HEK293 (cell line): ENCODE measurements around the gene IGF1R.

Source experiments
- CTCF ChIA-PET: fragments of 350-600 bp; formaldehyde crosslinking; extraction: SDS; loops from one replicate; lab custom pipeline; 2021; ENCODE audit warnings: antibody characterized with exemption; lab: Yijun Ruan, JAX
- POLR2A ChIA-PET: fragments of 300-600 bp; formaldehyde crosslinking; extraction: SDS; loops from one replicate; lab custom pipeline; 2020; ENCODE audit warnings: antibody characterized with exemption, inconsistent platforms; lab: Yijun Ruan, JAX
- H3K27ac ChIP-seq: fragments of 200-500 bp; sonication (Bioruptor generic); 2 replicates; pipeline ENCODE4 v1.5.1; 2014; ENCODE audit warnings: low read depth, low read length, control low read depth, inconsistent platforms; ENCODE audit errors: extremely low read depth
- H3K36me3 ChIP-seq, 2 experiments: fragments of 200-500 bp in 1 of 2; sonication (Bioruptor generic) in 1 of 2; 1 replicate in 1 of 2; 2 replicates in 1 of 2; pipeline ENCODE4 v1.5.1; 2014 to 2017; ENCODE audit warnings: inconsistent platforms in 2 of 2, low read length in 2 of 2; ENCODE audit not compliant: control insufficient read depth in 2 of 2, insufficient read depth in 1 of 2
- H3K4me1 ChIP-seq: fragments of 200-500 bp; sonication (Bioruptor generic); 2 replicates; pipeline ENCODE4 v1.5.1; 2014; ENCODE audit warnings: mild to moderate bottlenecking, low read length, inconsistent platforms; ENCODE audit not compliant: control insufficient read depth, insufficient read depth
- H3K4me3 ChIP-seq: 2 replicates; pipeline ENCODE4 v1.5.1; 2011; ENCODE audit warnings: low read depth, mild to moderate bottlenecking, control low read depth, low read length, moderate library complexity
- H3K9me3 ChIP-seq: fragments of 200-500 bp; sonication (Bioruptor generic); 2 replicates; pipeline ENCODE4 v1.5.1; 2014; ENCODE audit warnings: low read depth, low read length, inconsistent platforms; ENCODE audit not compliant: control insufficient read depth, insufficient read depth
- KLF10 ChIP-seq: fragments of 450-650 bp; IDR thresholded peaks from 2 replicates; pipeline ENCODE4 v1.5.1; 2018; ENCODE audit warnings: missing biosample characterization, mild to moderate bottlenecking, missing genetic modification characterization
- KLF16 ChIP-seq: fragments of 450-650 bp; formaldehyde crosslinking; IDR thresholded peaks from 2 replicates; pipeline ENCODE4 v1.5.1; 2017; ENCODE audit warnings: missing biosample characterization, missing genetic modification characterization
- KLF9 ChIP-seq: fragments of 450-650 bp; formaldehyde crosslinking; IDR thresholded peaks from 2 replicates; pipeline ENCODE4 v1.5.1; 2016; ENCODE audit warnings: missing biosample characterization, missing genetic modification characterization, low read depth
- SP3 ChIP-seq: fragments of 450-650 bp; formaldehyde crosslinking; IDR thresholded peaks from 2 replicates; pipeline ENCODE4 v1.5.1; 2016; ENCODE audit warnings: missing biosample characterization, missing genetic modification characterization
- WT1 ChIP-seq: fragments of 450-650 bp; formaldehyde crosslinking; IDR thresholded peaks from 2 replicates; pipeline ENCODE4 v1.5.1; 2016; ENCODE audit warnings: missing biosample characterization, missing genetic modification characterization
- YY1 ChIP-seq: fragments of 450-650 bp; formaldehyde crosslinking; IDR thresholded peaks from 2 replicates; pipeline ENCODE4 v1.5.1; 2018; ENCODE audit warnings: missing biosample characterization, missing genetic modification characterization
- ZNF112 ChIP-seq: fragments of 450-650 bp; formaldehyde crosslinking; IDR thresholded peaks from 2 replicates; pipeline ENCODE4 v1.5.0; 2017; ENCODE audit warnings: missing biosample characterization, missing genetic modification characterization
- ZNF133 ChIP-seq: fragments of 450-650 bp; formaldehyde crosslinking; IDR thresholded peaks from 2 replicates; pipeline ENCODE4 v1.5.1; 2016; ENCODE audit warnings: missing biosample characterization, missing genetic modification characterization
- ZNF184 ChIP-seq: fragments of 450-650 bp; IDR thresholded peaks from 2 replicates; pipeline ENCODE4 v1.5.1; 2018; ENCODE audit warnings: missing biosample characterization, mild to moderate bottlenecking, missing genetic modification characterization
- ZNF2 ChIP-seq: fragments of 450-650 bp; formaldehyde crosslinking; IDR thresholded peaks from 2 replicates; pipeline ENCODE4 v1.5.1; 2016; ENCODE audit warnings: missing biosample characterization, missing genetic modification characterization
- ZNF211 ChIP-seq: fragments of 450-650 bp; formaldehyde crosslinking; IDR thresholded peaks from 2 replicates; pipeline ENCODE4 v1.5.1; 2016; ENCODE audit warnings: low read depth, missing biosample characterization, missing genetic modification characterization
- ZNF248 ChIP-seq: fragments of 450-650 bp; formaldehyde crosslinking; IDR thresholded peaks from 2 replicates; pipeline ENCODE4 v1.5.1; 2017; ENCODE audit warnings: missing biosample characterization, missing genetic modification characterization
- ZNF366 ChIP-seq: fragments of 450-650 bp; formaldehyde crosslinking; conservative IDR thresholded peaks from 2 replicates; pipeline ENCODE4 v1.5.1; 2016; ENCODE audit warnings: missing biosample characterization, missing genetic modification characterization
- ZNF37A ChIP-seq: fragments of 450-650 bp; IDR thresholded peaks from 2 replicates; pipeline ENCODE4 v1.5.1; 2018; ENCODE audit warnings: missing biosample characterization, missing genetic modification characterization
- ZNF394 ChIP-seq: fragments of 450-650 bp; formaldehyde crosslinking; IDR thresholded peaks from 2 replicates; pipeline ENCODE4 v1.5.1; 2016; ENCODE audit warnings: missing biosample characterization, missing genetic modification characterization, mild to moderate bottlenecking, moderate library complexity, borderline replicate concordance
- ZNF701 ChIP-seq: fragments of 450-650 bp; formaldehyde crosslinking; IDR thresholded peaks from 2 replicates; pipeline ENCODE4 v1.5.1; 2016; ENCODE audit warnings: missing biosample characterization, missing genetic modification characterization
- ZNF768 ChIP-seq: fragments of 450-650 bp; formaldehyde crosslinking; IDR thresholded peaks from 2 replicates; pipeline ENCODE4 v1.5.1; 2018; ENCODE audit warnings: missing biosample characterization, mild to moderate bottlenecking, missing genetic modification characterization
- ZNF785 ChIP-seq: fragments of 450-650 bp; formaldehyde crosslinking; IDR thresholded peaks from 2 replicates; pipeline ENCODE4 v1.5.1; 2016; ENCODE audit warnings: missing biosample characterization, missing genetic modification characterization
- ZNF791 ChIP-seq: fragments of 450-650 bp; formaldehyde crosslinking; IDR thresholded peaks from 2 replicates; pipeline ENCODE4 v1.5.1; 2016; ENCODE audit warnings: missing biosample characterization, missing genetic modification characterization
- TF ChIP-seq, protein P1 (sequence below): fragments of 450-650 bp; formaldehyde crosslinking; IDR thresholded peaks from 2 replicates; pipeline ENCODE4 v1.5.1; 2016; ENCODE audit warnings: missing biosample characterization, missing genetic modification characterization
- TF ChIP-seq, protein P2 (sequence below): fragments of 450-650 bp; formaldehyde crosslinking; IDR thresholded peaks from 2 replicates; pipeline ENCODE4 v1.5.1; 2017; ENCODE audit warnings: missing biosample characterization, missing genetic modification characterization
- TF ChIP-seq, protein P3 (sequence below): fragments of 450-650 bp; formaldehyde crosslinking; IDR thresholded peaks from 2 replicates; pipeline ENCODE4 v1.5.1; 2017; ENCODE audit warnings: missing biosample characterization, mild to moderate bottlenecking, missing genetic modification characterization, moderate library complexity
- TF ChIP-seq, protein P4 (sequence below): fragments of 450-650 bp; formaldehyde crosslinking; IDR thresholded peaks from 2 replicates; pipeline ENCODE4 v1.5.0; 2017; ENCODE audit warnings: missing biosample characterization, missing genetic modification characterization, borderline replicate concordance
- TF ChIP-seq, protein P5 (sequence below): fragments of 450-650 bp; formaldehyde crosslinking; IDR thresholded peaks from 2 replicates; pipeline ENCODE4 v1.5.1; 2016; ENCODE audit warnings: missing biosample characterization, missing genetic modification characterization
- TF ChIP-seq, protein P6 (sequence below): fragments of 450-650 bp; formaldehyde crosslinking; IDR thresholded peaks from 2 replicates; pipeline ENCODE4 v1.5.1; 2016; ENCODE audit warnings: missing biosample characterization, missing genetic modification characterization

IGF1R gene

DNA sequence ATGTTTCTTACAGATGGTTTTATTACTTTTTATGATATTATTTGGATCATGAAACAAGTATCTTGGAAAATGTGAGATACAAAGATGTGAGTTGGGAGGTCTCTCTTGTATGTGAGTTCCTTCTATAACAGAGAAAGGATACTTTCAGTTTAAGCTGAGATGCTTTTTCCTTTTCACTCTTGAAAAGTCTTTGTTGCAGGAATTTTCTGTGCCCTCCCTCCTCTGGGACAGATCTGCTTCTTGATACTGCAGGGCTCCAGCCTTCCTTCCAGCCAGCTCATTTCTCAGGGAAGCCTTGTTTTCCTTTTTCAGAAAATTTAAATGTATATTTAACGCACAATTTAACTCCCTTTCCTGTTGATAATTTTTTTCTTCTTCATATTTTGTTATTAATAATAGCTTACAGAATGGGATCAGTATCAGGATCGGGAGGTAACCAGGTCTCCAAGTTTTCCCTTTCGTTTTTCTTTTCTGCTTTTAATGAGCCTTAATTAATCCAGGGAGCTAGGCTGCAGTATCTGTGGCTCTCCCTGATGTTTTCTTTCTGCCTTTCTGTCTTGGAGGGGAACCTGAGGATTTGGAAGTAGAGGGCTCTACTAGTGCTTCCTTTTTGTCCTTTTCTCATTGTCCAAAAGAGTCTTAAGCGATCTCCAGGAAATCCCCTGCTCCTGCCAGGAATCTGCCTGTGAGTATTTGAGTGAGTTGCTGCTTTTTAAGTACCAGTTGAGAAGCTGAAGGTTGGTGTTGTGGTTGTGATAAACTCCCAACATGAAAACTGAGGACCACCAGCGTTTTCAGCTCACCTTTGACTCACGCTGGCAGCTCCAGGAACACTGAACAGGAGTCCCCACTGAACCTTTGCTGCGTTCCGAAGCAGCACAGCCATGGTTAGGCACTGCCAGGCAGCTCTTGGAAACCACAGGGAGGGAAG lies 105.7 kb downstream of the IGF1R start (continued):
- TF ChIP-seq, protein P1, sequence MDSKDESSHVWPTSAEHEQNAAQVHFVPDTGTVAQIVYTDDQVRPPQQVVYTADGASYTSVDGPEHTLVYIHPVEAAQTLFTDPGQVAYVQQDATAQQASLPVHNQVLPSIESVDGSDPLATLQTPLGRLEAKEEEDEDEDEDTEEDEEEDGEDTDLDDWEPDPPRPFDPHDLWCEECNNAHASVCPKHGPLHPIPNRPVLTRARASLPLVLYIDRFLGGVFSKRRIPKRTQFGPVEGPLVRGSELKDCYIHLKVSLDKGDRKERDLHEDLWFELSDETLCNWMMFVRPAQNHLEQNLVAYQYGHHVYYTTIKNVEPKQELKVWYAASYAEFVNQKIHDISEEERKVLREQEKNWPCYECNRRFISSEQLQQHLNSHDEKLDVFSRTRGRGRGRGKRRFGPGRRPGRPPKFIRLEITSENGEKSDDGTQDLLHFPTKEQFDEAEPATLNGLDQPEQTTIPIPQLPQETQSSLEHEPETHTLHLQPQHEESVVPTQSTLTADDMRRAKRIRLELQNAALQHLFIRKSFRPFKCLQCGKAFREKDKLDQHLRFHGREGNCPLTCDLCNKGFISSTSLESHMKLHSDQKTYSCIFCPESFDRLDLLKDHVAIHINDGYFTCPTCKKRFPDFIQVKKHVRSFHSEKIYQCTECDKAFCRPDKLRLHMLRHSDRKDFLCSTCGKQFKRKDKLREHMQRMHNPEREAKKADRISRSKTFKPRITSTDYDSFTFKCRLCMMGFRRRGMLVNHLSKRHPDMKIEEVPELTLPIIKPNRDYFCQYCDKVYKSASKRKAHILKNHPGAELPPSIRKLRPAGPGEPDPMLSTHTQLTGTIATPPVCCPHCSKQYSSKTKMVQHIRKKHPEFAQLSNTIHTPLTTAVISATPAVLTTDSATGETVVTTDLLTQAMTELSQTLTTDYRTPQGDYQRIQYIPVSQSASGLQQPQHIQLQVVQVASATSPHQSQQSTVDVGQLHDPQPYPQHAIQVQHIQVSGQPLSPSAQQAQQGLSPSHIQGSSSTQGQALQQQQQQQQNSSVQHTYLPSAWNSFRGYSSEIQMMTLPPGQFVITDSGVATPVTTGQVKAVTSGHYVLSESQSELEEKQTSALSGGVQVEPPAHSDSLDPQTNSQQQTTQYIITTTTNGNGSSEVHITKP (tag by site-specific recombination) = 0 out of 2 replicates have a peak, but pooled peaks have one; percentile 18
- no peak for TF ChIP-seq ZNF791

DNA sequence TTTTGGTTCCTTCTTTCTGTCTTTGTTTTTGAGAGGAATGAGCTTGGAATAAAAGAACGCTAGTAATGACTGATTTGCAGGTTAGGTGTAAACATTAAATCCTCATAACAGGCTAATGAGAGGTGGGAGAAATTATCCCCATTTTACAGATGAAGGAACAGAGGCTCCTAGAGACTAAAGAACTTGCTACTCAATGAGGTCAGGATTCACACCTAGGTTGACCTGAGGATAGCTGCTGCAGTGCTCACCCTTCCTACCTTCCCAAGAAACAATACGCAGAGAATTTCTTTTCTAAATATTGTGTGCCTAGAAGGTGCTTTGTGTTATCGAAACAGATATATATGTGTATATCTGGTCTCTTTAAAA lies 106.3 kb downstream of the IGF1R start:
- H3K27ac ChIP-seq = no peak overlapping the region
- H3K4me3 ChIP-seq = no peak overlapping the region
- CTCF ChIA-PET = interaction anchor here (0.6 to 1.8 kb wide), 3 partner anchors 24 to 234 kb away, joined by 3 to 10 read pairs (median 3); no protein-coding TSS in a partner anchor

DNA sequence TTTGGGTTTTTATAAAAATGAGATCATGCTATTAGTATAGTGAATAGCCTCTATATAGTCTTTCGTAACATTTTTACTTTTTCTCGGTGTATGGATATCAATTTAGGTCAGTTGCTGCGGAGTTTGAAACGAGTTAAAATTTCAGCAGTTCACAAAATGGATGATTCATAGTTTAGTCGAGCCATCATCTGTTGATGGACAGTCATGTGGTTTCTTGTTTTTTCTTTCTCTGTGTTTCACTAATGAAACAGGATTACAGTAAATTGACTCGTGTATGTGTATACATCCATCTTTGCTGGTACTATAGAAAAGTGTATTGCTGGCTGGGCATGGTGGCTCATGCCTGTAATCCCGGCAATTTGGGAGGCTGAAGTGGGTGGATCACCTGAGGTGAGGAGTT lies 106.8 kb downstream of the IGF1R start:
- Histone ChIP-seq H3K9me3 (no peaks in the 10 kb centered on the region), H3K36me3 (no peaks in the 10 kb centered on the region), H3K4me1 (peaks cover 35% of the 10 kb centered on the region), H3K4me3 (no peak overlapping the region), H3K27ac (no peak overlapping the region)
- ChIA-PET POLR2A (no interaction called here), CTCF (interaction anchor here (1.8 kb wide), 1 partner anchor 24 kb away, joined by 10 read pairs; no protein-coding TSS in a partner anchor)
- TF ChIP-seq YY1 (tag by site-specific recombination) (no peak), ZNF785 (tag by site-specific recombination) (no peak), KLF16 (no peak), ZNF768 (no peak), ZNF394 (tag by site-specific recombination) (no peak)
- TF ChIP-seq, protein P2, sequence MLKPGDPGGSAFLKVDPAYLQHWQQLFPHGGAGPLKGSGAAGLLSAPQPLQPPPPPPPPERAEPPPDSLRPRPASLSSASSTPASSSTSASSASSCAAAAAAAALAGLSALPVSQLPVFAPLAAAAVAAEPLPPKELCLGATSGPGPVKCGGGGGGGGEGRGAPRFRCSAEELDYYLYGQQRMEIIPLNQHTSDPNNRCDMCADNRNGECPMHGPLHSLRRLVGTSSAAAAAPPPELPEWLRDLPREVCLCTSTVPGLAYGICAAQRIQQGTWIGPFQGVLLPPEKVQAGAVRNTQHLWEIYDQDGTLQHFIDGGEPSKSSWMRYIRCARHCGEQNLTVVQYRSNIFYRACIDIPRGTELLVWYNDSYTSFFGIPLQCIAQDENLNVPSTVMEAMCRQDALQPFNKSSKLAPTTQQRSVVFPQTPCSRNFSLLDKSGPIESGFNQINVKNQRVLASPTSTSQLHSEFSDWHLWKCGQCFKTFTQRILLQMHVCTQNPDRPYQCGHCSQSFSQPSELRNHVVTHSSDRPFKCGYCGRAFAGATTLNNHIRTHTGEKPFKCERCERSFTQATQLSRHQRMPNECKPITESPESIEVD (tag by site-specific recombination) = peak; percentile 54
- TF ChIP-seq, protein P3, sequence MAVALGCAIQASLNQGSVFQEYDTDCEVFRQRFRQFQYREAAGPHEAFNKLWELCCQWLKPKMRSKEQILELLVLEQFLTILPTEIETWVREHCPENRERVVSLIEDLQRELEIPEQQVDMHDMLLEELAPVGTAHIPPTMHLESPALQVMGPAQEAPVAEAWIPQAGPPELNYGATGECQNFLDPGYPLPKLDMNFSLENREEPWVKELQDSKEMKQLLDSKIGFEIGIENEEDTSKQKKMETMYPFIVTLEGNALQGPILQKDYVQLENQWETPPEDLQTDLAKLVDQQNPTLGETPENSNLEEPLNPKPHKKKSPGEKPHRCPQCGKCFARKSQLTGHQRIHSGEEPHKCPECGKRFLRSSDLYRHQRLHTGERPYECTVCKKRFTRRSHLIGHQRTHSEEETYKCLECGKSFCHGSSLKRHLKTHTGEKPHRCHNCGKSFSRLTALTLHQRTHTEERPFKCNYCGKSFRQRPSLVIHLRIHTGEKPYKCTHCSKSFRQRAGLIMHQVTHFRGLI (tag by site-specific recombination) = no peak
- TF ChIP-seq, protein P4, sequence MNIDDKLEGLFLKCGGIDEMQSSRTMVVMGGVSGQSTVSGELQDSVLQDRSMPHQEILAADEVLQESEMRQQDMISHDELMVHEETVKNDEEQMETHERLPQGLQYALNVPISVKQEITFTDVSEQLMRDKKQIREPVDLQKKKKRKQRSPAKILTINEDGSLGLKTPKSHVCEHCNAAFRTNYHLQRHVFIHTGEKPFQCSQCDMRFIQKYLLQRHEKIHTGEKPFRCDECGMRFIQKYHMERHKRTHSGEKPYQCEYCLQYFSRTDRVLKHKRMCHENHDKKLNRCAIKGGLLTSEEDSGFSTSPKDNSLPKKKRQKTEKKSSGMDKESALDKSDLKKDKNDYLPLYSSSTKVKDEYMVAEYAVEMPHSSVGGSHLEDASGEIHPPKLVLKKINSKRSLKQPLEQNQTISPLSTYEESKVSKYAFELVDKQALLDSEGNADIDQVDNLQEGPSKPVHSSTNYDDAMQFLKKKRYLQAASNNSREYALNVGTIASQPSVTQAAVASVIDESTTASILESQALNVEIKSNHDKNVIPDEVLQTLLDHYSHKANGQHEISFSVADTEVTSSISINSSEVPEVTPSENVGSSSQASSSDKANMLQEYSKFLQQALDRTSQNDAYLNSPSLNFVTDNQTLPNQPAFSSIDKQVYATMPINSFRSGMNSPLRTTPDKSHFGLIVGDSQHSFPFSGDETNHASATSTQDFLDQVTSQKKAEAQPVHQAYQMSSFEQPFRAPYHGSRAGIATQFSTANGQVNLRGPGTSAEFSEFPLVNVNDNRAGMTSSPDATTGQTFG (tag by site-specific recombination) = no peak

More for the DNA sequence above, 106.3 kb downstream of the IGF1R start:
- TF ChIP-seq SP3 (tag by site-specific recombination) (no peak), ZNF211 (tag by site-specific recombination) (no peak), ZNF248 (tag by site-specific recombination) (no peak), ZNF768 (no peak), ZNF112 (tag by site-specific recombination) (no peak), WT1 (no peak), ZNF184 (tag by site-specific recombination) (no peak), ZNF366 (tag by site-specific recombination) (no peak), ZNF701 (tag by site-specific recombination) (no peak), ZNF2 (no peak), KLF10 (tag by site-specific recombination) (no peak), ZNF133 (tag by site-specific recombination) (no peak), ZNF37A (no peak), KLF9 (no peak)
- TF ChIP-seq, protein P5, sequence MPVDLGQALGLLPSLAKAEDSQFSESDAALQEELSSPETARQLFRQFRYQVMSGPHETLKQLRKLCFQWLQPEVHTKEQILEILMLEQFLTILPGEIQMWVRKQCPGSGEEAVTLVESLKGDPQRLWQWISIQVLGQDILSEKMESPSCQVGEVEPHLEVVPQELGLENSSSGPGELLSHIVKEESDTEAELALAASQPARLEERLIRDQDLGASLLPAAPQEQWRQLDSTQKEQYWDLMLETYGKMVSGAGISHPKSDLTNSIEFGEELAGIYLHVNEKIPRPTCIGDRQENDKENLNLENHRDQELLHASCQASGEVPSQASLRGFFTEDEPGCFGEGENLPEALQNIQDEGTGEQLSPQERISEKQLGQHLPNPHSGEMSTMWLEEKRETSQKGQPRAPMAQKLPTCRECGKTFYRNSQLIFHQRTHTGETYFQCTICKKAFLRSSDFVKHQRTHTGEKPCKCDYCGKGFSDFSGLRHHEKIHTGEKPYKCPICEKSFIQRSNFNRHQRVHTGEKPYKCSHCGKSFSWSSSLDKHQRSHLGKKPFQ (tag by site-specific recombination) = no peak
- TF ChIP-seq, protein P6, sequence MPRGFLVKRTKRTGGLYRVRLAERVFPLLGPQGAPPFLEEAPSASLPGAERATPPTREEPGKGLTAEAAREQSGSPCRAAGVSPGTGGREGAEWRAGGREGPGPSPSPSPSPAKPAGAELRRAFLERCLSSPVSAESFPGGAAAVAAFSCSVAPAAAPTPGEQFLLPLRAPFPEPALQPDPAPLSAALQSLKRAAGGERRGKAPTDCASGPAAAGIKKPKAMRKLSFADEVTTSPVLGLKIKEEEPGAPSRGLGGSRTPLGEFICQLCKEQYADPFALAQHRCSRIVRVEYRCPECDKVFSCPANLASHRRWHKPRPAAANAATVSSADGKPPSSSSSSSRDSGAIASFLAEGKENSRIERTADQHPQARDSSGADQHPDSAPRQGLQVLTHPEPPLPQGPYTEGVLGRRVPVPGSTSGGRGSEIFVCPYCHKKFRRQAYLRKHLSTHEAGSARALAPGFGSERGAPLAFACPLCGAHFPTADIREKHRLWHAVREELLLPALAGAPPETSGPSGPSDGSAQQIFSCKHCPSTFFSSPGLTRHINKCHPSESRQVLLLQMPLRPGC (tag by site-specific recombination) = no peak
- POLR2A ChIA-PET = no interaction called here
- Histone ChIP-seq H3K36me3 (no peaks in the 10 kb centered on the region), H3K4me1 (peaks cover 32% of the 10 kb centered on the region), H3K9me3 (no peaks in the 10 kb centered on the region)
